IMR-90 (cell line): ENCODE results near the gene GAS7.

Experiments used
- CTCF ChIP-seq: conservative IDR thresholded peaks from 2 replicates; pipeline ENCODE4 v1.5.1; 2012; ENCODE audit warnings: mild to moderate bottlenecking, low read depth, low read length, improper control_type of control experiment
- POLR2A ChIP-seq: IDR thresholded peaks from 2 replicates; pipeline ENCODE4 v1.6.1; 2012; ENCODE audit warnings: mild to moderate bottlenecking, low read depth, low read length
- RFX5 ChIP-seq: IDR thresholded peaks from 2 replicates; pipeline ENCODE4 v1.8.0; 2012; ENCODE audit warnings: low read depth, mild to moderate bottlenecking, low read length, moderate library complexity

- TF ChIP-seq POLR2A = no peak
- TF ChIP-seq RFX5 = no peak
- TF ChIP-seq CTCF = no peak
These were observed 280.6 kb downstream of the GAS7 start for GRCh38 chr17:9917801-9918200.
